GM21447 (cell line): ENCODE results near the gene ATP9A.

ENCODE experiments used
- ATAC-seq: cut with Tn5 transposase; IDR thresholded peaks from one replicate; pipeline ENCODE4 v1.9.1; 2021; ENCODE audit not compliant: unreplicated experiment

The ATP9A gene

GRCh38 chr20:51609251-51609650 lies 158.9 kb downstream of the ATP9A start:
- ATAC-seq, result no peak

- ATAC-seq, result no peak
These were observed 160.1 kb downstream of the ATP9A start for GRCh38 chr20:51608061-51608460.

DNA sequence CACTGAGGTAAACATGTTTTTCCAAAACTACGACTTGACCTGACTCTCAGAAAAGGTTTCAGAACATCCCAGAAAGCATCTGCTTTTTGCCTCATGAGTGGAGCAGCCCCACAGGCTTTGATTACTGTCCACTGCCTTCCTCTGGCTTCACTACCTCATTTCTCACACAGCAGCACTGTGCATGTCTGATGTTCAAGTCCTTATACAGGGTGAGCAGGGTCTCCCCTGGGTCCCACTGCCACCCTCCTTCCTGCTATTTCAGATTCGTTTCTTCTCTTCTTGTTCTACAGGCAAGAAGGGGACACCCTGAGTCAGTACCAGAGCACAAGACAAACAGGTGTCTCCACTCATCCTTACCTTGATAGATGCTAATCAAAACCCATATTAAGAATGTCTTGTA lies 161.0 kb downstream of the ATP9A start:
- ATAC-seq, result no peak

- no peak for ATAC-seq
These were observed 163.3 kb downstream of the ATP9A start for GRCh38 chr20:51604851-51605250.

- no peak for ATAC-seq
These were observed 166.1 kb downstream of the ATP9A start for GRCh38 chr20:51602131-51602530.

- ATAC-seq, result no peak
These were observed 167.2 kb downstream of the ATP9A start for GRCh38 chr20:51600950-51601349.

DNA sequence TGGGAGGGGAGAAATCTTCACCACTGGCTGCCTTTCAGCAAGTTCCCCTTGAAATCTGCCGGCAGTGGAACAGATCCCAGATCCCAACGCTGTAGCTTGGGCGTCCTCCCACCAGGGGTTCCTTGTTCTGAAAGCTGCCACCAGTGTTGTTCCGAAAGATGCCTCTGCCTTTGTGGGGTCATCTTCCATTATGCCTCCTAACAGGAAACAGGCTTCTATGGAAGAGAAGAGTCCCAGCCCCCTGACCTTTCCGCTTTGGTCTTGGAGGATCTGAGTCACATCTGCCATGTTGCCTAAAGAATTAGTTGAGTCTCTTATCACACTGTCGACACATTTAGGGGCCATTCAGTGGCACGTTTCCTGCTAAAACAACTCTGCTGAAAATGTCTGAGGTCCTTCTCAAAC lies 168.2 kb downstream of the ATP9A start:
- no peak for ATAC-seq

- ATAC-seq, result no peak
These were observed 169.6 kb downstream of the ATP9A start for GRCh38 chr20:51598556-51598955.

DNA sequence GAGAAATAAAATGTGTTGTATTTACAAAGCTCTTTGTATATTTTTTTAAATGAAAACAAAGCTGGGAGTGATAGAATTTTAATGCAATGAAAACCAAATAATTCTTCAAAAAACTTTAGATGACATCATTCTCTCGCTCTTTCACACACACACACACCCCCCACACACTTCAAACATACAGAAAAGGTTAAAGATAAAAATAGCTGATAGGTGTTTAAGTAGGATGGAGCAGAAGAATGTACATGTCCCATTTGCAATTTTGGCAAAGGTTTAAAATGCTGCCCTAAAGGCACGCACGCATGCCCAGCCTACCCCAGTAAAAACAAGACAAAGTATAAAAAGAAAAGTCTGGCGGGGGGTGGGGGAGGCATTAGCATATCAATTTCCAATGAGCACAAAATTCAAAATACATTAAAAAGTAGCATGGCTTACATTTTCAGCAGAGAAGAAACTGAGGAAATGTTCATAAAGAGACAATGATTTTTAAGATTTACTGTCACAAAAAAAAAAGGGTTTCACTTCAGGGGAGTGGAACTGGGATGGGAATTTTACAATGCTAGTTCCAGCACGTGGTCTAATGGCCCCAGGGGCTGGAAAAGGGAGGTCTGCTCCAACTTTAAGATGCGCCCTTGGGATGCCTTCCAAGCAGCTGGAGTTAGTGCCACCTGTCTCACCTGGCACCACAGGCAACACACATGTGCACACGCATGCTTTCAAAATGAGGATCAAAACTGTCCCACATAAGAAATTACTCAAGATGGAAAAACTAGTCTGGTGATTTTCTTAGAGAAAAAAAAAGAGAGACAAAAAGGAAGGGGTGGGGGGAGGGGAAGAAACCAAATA lies 170.6 kb downstream of the ATP9A start:
- no peak for ATAC-seq

- ATAC-seq, result no peak
These were observed 171.4 kb downstream of the ATP9A start for GRCh38 chr20:51596668-51597388.

- no peak for ATAC-seq
These were observed 172.4 kb downstream of the ATP9A start for GRCh38 chr20:51595744-51596143.

GRCh38 chr20:51595058-51595532 lies 173.1 kb downstream of the ATP9A start:
- ATAC-seq, result peak; percentile 89

DNA sequence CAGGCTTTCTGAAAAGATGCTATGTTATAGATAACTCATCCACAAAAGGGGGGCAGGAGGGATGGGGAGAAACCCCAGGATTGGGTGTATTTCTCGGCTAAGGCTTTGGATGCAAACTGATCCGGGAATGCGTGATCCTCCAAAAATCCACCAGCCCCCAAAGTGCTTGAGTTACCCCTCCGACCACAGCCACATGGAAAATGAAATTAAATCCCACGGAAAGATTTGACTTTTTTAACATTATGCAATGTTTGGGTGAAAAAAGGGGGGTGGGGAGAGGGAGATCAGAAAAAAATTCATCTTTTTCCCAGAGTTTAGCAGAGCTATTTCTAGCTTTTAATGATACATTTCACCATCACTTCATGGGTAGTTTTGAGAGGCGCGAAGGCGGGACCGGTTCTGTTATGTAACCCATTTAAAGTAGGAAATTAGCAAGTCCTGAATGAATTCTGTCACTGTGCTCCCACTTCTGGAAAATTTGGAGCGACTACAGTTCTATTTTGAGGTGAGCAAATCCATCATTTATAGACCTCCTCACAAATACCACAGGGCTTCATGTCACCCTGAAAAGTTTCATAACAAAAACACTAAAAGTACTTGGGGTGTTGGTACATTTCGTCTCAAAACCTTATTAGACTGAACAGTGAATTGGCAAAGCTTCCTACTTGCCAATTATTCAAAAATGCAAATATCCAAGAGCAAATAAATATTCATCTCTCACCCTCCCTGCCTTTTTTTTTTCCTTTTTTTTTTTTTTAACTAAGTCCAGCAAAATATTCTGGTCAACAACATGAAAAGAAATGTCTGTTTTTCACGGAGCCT lies 173.7 kb downstream of the ATP9A start:
- no peak for ATAC-seq

- ATAC-seq, result no peak
These were observed 174.6 kb downstream of the ATP9A start for GRCh38 chr20:51593584-51593983.

DNA sequence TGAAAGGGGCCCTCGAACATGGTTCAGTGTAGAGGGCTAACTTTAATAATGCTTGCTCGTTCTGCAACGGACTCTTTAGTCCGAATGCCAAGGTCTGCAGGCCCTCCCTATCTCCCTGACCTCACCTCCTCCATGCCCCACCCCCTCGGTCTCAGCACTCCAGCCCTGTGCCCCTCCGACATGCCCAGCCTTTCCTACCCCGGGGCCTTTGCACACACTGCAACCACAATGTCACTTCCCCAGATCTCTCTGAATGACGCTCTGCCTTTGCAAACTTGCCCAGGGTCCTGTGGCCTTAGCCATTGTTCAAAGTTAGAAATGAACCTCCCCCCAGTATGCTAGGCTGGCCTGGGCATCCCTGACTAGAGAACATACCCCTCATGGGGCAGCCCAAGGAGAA lies 175.6 kb downstream of the ATP9A start:
- ATAC-seq, result no peak

GRCh38 chr20:51591871-51592270 lies 176.3 kb downstream of the ATP9A start:
- no peak for ATAC-seq

DNA sequence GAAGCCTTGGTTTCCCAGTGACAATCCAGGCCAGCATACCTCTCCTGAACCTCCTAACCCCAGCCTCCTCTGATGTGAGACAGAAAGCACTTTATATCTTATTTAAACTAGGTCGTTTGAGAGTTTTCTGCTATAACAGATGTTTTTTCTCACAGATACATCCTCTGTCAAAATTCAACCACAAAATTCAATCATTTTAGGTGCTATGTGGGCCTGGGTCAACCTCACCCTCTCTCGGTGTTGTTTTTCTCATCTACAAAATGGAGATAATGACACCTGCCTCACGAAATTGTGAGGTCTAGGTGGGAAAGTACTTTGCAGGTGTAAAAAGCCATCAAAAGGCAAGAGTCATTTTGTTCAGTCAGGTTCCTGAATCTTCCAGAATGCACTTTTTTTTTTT lies 179.4 kb downstream of the ATP9A start:
- ATAC-seq, result no peak

- ATAC-seq, result no peak
These were observed 181.0 kb downstream of the ATP9A start for GRCh38 chr20:51587145-51587544.

GRCh38 chr20:51586005-51586440 lies 182.2 kb downstream of the ATP9A start:
- no peak for ATAC-seq

DNA sequence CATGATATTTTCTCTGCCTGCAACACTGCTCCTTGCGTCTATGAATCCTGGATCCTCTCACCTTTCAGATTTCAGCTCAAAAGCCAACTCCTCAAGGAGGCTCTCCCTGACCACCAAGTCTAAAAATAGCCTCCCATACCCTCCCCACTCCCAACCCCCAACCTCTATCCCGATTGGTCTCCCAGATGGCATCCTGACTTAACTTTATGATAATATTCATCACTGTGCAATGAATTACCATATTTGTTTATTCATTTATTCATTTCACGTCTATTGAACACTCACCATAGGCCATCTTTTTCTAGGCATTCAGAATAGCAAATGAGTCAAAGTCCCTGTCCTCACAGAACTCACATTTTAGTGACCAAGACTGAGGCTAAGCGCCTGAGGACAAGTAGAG lies 183.0 kb downstream of the ATP9A start:
- ATAC-seq, result no peak

GRCh38 chr20:51584737-51585136 lies 183.5 kb downstream of the ATP9A start:
- no peak for ATAC-seq
